Mesodermal cell (in vitro differentiated cells): Measurements from ENCODE around the gene MSI2.

Experiments used
- H3K27ac ChIP-seq: 2 replicates; pipeline ENCODE4 v1.7.0; 2013; ENCODE audit warnings: mild to moderate bottlenecking, low read depth, low read length, moderate library complexity; ENCODE audit not compliant: severe bottlenecking
- H3K36me3 ChIP-seq: 2 replicates; pipeline ENCODE4 v1.7.1; 2013; ENCODE audit warnings: mild to moderate bottlenecking, low read length, moderate library complexity; ENCODE audit not compliant: control insufficient read depth, insufficient read depth
- H3K4me1 ChIP-seq: one replicate; pipeline ENCODE4 v1.7.1; 2013; ENCODE audit warnings: mild to moderate bottlenecking, low read length; ENCODE audit not compliant: insufficient read depth, control insufficient read depth, poor library complexity, severe bottlenecking
- H3K4me3 ChIP-seq: 2 replicates; pipeline ENCODE4 v1.7.0; 2013; ENCODE audit warnings: low read length, control low read depth, mild to moderate bottlenecking; ENCODE audit not compliant: insufficient read depth, poor library complexity, severe bottlenecking; ENCODE audit errors: extremely low read depth
- H3K9me3 ChIP-seq: 2 replicates; pipeline ENCODE4 v1.7.1; 2013; ENCODE audit warnings: mild to moderate bottlenecking, low read length, moderate library complexity; ENCODE audit not compliant: control insufficient read depth
- WGBS, 2 experiments: methylation state at CpG; one replicate each; pipeline ENCODE4 v1.1.5; 2013; ENCODE audit warnings: missing lambda C conversion rate in 2 of 2; ENCODE audit not compliant: insufficient coverage in 2 of 2; 5-methylcytosine and 5-hydroxymethylcytosine counted together

Gene MSI2

DNA sequence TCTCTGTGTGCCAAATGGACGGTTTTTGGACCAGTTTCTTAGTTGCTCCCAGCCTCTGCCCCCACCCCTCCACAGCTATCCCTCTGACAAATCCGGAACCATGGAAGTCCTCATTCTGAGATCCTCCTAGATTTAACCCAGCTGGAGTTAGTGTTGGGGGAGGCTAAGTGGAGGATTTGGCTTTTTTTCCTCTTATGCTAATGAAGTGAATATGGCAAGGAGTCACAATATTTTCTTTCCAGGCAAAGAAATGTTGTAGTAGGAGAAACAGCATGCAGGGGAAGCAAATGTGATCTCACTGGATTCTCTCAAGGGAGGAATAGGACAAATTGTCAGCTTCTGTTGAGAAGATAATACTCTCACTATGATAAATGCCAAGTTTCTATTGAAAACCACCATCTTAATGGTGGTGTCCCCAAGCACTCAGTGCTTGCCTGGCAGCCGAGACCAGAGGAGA is 159.5 kb downstream of the MSI2 start:
- Histone ChIP-seq H3K36me3 (peaks cover 32% of the 10 kb centered on the region), H3K4me1 (peaks cover 8% of the 10 kb centered on the region), H3K27ac (no peak overlapping the region), H3K9me3 (no peaks in the 10 kb centered on the region), H3K4me3 (no peak overlapping the region)
- WGBS, 2 experiments = 100% methylated on average over 1 to 2 of the region's 3 CpGs

DNA sequence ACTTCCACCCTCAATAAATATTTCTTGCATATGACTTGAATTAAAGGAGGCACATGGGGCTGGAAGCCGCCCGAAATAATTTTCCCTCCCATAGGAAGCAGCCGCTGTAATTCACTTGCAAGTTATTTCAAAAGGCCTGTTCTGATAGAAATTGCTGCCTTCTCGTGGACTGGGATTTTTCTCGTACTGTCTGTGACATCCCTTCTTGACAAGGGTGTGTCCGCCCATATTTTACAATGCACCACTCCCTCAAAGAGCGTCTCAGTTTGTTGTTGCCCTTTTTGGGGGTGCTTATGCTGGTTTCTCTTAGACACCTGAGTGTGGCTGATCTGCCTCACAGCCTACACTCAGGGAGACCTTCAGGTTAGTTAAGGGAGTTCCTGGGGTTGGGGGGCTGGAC is 160.0 kb downstream of the MSI2 start:
- H3K36me3 ChIP-seq = peaks cover 38% of the 10 kb centered on the region
- H3K9me3 ChIP-seq = no peaks in the 10 kb centered on the region
- H3K4me3 ChIP-seq = no peak overlapping the region
- peaks cover 8% of the 10 kb centered on the region for H3K4me1 ChIP-seq
- WGBS, 2 experiments = 83 to 96% methylated on average over 5 to 6 of the region's 7 CpGs
- no peak overlapping the region for H3K27ac ChIP-seq

DNA sequence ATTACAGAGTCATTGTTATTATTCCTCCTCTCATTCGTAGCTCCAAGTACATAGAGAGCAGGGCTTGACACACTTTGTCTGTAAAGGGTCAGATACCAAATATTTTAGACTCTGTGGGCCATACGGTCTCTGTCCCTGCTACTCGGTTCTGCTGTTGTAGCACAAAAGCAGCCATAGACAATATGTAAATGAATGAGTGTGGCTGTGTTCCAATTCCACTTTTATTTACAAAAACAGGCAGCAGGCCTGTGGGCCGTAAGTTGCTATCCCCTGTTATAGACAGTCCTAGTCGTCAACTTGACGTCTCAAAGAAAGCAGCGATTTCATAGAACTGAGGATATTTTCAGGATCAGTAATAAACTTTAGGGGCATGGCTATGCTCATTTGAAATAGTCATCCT is 161.6 kb downstream of the MSI2 start:
- Histone ChIP-seq H3K4me3 (no peak overlapping the region), H3K9me3 (no peaks in the 10 kb centered on the region), H3K36me3 (peaks cover 45% of the 10 kb centered on the region), H3K27ac (no peak overlapping the region), H3K4me1 (peaks cover 11% of the 10 kb centered on the region)
- WGBS, 2 experiments = 87 to 93% methylated on average over 4 of the region's 7 CpGs

DNA sequence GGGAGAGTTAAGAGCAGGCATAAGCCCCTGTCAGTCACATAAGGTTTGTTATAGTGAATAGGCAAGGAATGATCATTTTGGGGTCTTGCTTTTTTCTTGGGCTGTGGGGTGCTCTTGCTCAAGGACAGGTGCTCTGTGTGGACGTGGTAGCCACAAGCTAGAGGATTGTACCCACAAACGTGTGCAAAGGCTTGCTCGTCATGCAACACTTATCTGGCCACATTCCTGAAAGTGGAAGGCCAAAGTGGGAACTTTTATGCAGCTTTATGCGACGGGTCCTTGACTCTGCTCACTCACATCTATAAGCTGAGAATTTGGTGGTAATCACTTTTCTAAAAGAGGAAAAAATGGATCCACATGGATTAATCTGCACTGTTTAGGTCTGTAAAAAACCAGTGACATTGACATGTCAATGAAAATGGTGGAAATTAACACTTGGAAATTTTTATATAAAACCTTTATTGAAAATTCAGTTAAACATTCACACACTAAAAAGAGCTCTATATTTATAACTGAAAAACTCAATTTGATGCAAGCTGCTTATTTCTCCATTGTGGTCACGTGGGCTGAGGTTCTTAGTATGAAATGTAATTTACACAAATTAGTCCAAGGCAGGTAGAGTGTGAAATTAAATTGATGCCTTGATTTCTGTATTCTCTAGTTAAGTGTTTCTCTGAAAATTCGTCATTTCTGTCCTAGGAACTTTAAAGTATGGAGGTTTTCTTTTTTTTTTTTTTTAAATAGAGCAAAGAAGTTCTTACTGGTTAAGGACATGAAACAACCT is 162.3 kb downstream of the MSI2 start:
- 88 to 95% methylated on average over 3 to 4 of the region's 7 CpGs for WGBS, 2 experiments
- H3K27ac ChIP-seq = no peak overlapping the region
- no peak overlapping the region for H3K4me3 ChIP-seq
- peaks cover 9% of the 10 kb centered on the region for H3K4me1 ChIP-seq
- no peaks in the 10 kb centered on the region for H3K9me3 ChIP-seq
- peaks cover 45% of the 10 kb centered on the region for H3K36me3 ChIP-seq

DNA sequence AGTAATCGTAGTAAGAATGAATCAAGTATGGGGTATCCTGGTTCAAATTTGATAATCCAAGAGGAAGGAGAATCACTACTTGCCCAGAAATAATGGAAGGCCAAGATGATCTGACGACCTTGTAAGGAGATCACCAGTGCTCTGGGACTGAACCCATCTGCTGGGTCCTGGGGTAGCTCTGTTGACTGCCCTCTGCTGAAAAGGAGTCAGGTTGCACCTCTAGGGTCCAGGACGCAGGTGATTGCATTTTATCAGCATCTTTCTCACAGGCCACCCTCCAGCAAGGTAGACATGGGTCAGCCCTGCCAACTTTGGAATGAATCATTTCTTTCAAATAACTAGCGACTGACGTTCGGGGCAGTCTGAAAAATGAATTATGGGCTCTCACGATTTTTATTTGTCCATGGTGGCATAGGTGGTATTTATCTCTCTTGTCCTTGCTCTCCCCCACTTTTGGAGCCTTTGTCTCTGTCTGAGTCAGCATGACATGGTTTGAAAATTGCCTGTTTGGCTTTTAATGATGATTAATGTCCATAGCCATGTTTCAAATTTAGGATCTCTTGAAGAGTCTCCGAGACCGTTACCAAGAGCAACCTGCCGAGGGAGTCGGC is 163.7 kb downstream of the MSI2 start:
- WGBS, 2 experiments = 94 to 99% methylated on average over 10 to 11 of the region's 11 CpGs
- no peak overlapping the region for H3K27ac ChIP-seq
- H3K9me3 ChIP-seq = peaks cover 6% of the 10 kb centered on the region
- peaks cover 15% of the 10 kb centered on the region for H3K4me1 ChIP-seq
- no peak overlapping the region for H3K4me3 ChIP-seq
- H3K36me3 ChIP-seq = peaks cover 48% of the 10 kb centered on the region

DNA sequence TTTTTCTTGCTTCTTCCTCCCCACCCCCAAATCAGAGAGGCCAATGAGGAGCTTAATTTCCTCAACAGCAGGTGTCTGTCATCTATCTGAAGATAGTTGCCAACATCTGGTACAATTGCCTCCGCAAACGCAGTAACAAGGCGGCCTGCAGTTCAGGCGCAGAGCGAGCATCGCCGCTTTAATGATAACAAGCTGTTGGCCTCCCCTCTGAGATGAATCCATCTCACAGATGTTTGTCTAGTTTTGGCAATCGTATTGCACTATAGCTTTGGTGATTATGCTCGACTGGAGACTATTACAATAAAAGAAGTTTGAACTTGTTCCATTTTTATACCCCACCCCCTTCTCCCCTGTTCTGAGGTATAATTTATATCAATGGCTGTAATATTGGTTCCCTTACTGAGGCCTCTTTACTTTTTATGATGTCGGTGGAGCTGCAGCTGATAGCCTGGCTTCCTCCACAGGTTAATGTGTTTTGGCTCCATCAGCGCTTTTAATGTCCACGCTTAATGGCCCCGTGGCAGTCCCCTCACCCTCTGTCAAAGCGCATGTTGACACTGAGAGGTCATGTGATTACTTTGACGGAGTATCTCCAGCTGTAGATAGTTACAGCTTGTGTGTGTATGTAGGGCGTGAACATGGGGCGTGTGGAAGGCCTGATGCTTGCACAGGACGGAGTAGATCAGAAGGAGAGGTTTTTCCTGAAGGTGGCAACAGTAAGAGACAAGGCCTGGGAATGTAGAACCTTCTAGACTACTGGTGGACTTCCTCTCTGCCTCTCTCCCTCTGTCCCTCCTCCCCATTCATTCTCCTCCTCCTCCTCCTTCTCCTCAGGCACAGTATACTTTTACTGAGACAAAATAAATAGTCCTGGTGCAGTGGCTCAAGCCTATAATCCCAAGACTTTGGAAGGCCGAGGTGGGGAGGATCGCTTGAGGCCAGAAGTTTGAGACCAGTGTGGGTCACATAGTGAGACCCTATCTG is 164.7 kb downstream of the MSI2 start:
- peaks cover 24% of the 10 kb centered on the region for H3K4me1 ChIP-seq
- 95 to 97% methylated on average over 13 to 18 of the region's 20 CpGs for whole genome bisulfite sequencing, 2 experiments
- H3K36me3 ChIP-seq = peaks cover 38% of the 10 kb centered on the region
- H3K4me3 ChIP-seq = no peak overlapping the region
- peaks cover 6% of the 10 kb centered on the region for H3K9me3 ChIP-seq
- H3K27ac ChIP-seq = no peak overlapping the region

DNA sequence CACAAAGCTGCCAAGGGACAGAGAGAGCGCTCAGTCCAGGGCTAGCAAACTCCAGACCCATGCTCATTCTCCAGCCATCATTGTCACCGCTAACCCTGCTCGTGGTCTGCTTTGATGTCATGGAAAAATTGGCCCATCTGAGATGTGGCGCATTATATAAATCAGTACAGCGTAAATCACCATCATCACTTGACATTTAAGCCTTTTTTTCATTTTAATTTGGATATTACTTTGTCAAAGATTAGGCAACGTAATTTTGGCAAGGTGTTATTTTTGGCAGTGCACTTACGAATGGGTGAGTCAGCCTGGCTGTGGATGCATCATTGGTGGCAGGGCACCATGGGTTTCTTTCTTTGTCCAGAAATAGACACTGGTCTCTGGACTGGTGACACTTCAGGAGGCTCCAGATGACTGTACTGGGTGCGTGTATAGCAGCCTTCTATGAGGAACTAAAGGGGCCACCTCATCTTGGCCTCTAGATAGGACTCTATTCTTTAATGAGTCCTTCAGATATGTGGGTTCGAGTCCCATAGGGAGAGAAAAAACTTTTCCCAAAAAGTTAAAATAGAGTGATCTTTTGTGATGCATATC is 166.3 kb downstream of the MSI2 start:
- Histone ChIP-seq H3K4me1 (peaks cover 24% of the 10 kb centered on the region), H3K4me3 (no peak overlapping the region), H3K27ac (no peak overlapping the region), H3K36me3 (peaks cover 27% of the 10 kb centered on the region), H3K9me3 (peaks cover 6% of the 10 kb centered on the region)
- 92 to 100% methylated on average over 5 to 6 of the region's 9 CpGs for WGBS, 2 experiments

DNA sequence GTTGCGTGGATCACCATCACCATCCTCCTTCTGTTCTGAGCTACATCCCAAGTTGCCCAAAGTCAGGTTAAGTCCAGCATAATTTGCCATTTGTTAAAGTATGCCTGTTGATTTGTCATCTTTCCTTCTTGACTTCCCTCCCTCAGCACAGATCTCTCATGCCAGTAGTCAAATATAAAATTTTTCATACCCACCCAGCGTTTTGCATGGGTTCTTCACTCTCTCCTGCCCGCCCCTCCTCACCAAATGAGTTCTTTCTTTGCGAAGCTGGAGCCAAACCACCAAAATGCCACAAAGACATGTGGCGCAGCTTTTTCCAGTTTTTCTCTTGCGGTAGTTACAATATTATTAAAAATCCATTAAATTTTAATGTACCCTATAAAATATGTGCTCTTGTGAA is 167.2 kb downstream of the MSI2 start:
- H3K36me3 ChIP-seq = peaks cover 30% of the 10 kb centered on the region
- H3K4me3 ChIP-seq = no peak overlapping the region
- peaks cover 6% of the 10 kb centered on the region for H3K9me3 ChIP-seq
- H3K27ac ChIP-seq = no peak overlapping the region
- H3K4me1 ChIP-seq = peaks cover 24% of the 10 kb centered on the region
- 84 to 100% methylated on average over 1 to 4 of the region's 6 CpGs for WGBS, 2 experiments

DNA sequence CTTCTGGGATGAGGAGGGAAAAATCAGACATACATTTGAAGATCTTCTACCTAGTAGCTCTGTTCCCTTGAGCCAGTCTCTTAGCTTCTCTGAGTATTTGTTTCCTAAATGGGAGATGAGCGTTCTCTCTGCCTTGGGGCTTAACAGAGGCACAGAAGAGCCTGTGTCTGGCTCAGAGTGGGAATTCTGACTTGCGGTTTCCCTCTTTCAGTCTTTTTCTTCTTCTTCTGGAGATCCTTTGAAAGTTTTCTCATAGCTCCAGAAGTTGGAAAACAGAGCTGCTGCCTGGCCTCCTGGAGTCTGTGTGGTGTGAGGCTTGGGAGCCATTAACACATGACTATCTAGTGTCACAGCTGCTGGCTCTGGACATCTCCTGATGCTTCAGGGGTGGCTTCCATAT is 167.9 kb downstream of the MSI2 start:
- Histone ChIP-seq H3K4me3 (no peak overlapping the region), H3K36me3 (peaks cover 35% of the 10 kb centered on the region), H3K9me3 (peaks cover 6% of the 10 kb centered on the region), H3K4me1 (peaks cover 24% of the 10 kb centered on the region), H3K27ac (peak overlapping the region; percentile 45)
- WGBS, 2 experiments = 90 to 100% methylated on average over 2 of the region's 2 CpGs

DNA sequence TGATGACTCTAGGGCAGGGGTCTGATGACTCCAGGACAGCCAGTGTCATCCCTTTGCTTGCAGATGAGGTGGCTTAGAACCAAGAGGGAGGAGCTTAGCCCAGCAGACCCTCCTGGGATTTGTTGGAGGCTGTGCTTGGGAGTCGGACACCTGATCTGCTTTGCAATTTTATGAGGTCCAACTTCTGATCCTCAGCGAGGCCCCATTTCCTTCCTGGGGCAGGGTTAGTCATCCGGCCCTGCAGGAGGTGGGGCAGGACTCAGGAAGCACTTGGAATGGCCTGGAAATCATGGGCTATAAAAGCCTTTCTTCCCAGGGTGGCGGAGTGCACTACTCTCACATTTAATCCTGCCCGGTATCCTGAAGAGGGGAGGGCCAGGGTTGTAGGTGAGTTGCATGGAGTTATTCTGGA is 168.5 kb downstream of the MSI2 start:
- Histone ChIP-seq H3K4me3 (no peak overlapping the region), H3K9me3 (peaks cover 6% of the 10 kb centered on the region), H3K27ac (peak overlapping the region; percentile 46), H3K36me3 (peaks cover 37% of the 10 kb centered on the region), H3K4me1 (peaks cover 24% of the 10 kb centered on the region)
- 57 to 71% methylated on average over 3 of the region's 5 CpGs for whole genome bisulfite sequencing, 2 experiments
